Measurements from ENCODE around the gene ZBTB34. TPM values are rescaled to one million over a fixed set of nuclear protein-coding genes. Genes with fewer than 3 reads are reported as not detected.

Gene ZBTB34
- total and polyA plus RNA-seq, 8 donors, result 9.9 to 25.3 (median 23.9) TPM

DNA sequence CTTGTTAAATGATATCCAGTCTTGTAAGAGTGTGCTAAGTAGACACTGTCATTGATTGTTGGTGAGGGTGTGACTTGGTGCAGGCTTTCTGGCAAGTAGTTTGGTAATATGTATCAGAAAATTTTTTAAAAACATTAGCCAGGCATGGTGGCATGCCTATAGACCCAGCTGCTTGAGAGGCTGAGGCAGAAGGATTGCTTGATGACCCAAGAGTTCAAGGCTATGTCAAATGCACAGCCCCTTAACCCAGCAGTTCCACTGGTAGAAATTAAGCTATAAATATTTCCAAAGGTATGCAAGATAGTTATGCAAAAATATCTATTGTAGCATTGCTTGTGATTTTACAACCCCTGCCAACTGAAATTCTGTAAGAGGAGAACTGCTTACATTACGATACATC is 31.4 kb upstream of the ZBTB34 start:
- Histone ChIP-seq H3K27ac (no peak overlapping the region), H3K9me3 (no peaks in the 10 kb centered on the region)

DNA sequence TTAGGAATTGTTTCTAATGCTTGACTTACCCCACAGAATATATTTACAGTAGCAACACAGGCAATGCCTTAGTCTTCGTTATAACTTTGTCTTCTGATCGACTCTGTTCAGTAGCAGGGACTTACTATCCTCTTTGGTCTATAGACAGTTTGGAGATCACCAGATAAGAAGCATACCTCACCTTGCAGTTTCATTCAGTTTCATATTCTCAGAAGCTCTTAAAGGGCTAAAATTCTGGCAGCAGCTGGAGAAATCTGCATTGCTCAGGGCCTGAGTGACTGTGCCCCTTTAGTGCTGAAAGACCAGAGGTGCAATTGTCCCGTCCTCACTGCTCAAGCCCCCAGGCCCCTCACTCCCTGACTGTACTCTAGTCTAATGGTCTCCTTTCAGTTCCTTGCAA is 29.6 kb upstream of the ZBTB34 start:
- no peaks in the 10 kb centered on the region for H3K27me3 ChIP-seq
- no peak overlapping the region for H3K4me3 ChIP-seq
- H3K36me3 ChIP-seq, result peaks cover 0 to 58% of the 10 kb centered on the region in 2 donors
- ATAC-seq, result no peak
- intact Hi-C loops (cut with DNase I), result no loop called here
- no peak for DNase-seq
- H3K4me1 ChIP-seq, result no peaks in the 10 kb centered on the region
- H3K9me3 ChIP-seq, result no peaks in the 10 kb centered on the region
- no peak overlapping the region for H3K27ac ChIP-seq
- TF ChIP-seq, protein P1, sequence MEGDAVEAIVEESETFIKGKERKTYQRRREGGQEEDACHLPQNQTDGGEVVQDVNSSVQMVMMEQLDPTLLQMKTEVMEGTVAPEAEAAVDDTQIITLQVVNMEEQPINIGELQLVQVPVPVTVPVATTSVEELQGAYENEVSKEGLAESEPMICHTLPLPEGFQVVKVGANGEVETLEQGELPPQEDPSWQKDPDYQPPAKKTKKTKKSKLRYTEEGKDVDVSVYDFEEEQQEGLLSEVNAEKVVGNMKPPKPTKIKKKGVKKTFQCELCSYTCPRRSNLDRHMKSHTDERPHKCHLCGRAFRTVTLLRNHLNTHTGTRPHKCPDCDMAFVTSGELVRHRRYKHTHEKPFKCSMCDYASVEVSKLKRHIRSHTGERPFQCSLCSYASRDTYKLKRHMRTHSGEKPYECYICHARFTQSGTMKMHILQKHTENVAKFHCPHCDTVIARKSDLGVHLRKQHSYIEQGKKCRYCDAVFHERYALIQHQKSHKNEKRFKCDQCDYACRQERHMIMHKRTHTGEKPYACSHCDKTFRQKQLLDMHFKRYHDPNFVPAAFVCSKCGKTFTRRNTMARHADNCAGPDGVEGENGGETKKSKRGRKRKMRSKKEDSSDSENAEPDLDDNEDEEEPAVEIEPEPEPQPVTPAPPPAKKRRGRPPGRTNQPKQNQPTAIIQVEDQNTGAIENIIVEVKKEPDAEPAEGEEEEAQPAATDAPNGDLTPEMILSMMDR (IDR thresholded peaks at IDR 0.05), result no peak

More for the DNA sequence above, 31.4 kb upstream of the ZBTB34 start:
- Histone ChIP-seq H3K27me3 (no peaks in the 10 kb centered on the region), H3K4me3 (no peak overlapping the region), H3K36me3 (peaks cover 0 to 59% of the 10 kb centered on the region in 2 donors), H3K4me1 (peaks cover 0 to 3% of the 10 kb centered on the region in 2 donors)
- TF ChIP-seq, protein P1 (IDR thresholded peaks at IDR 0.05), result no peak
- ATAC-seq, result no peak
- intact Hi-C loops (cut with DNase I), result no loop called here
- DNase-seq, result no peak

DNA sequence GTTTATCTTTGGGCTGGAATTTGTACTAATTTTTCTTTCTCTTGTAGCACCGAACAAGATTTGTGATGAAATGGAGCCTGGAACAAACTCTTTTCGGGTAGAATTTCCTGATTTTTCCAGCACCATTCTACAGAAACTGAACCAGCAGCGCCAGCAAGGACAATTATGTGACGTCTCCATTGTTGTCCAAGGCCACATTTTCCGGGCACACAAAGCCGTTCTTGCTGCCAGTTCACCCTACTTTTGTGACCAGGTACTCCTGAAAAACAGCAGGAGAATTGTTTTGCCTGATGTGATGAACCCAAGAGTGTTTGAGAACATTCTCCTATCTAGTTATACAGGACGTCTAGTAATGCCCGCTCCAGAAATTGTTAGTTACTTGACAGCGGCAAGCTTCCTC is 28.0 kb upstream of the ZBTB34 start:
- Histone ChIP-seq H3K27ac (no peak overlapping the region), H3K36me3 (peaks cover 0 to 61% of the 10 kb centered on the region in 2 donors), H3K4me1 (no peaks in the 10 kb centered on the region), H3K27me3 (no peaks in the 10 kb centered on the region), H3K9me3 (no peaks in the 10 kb centered on the region), H3K4me3 (no peak overlapping the region)
- TF ChIP-seq, protein P1 (IDR thresholded peaks at IDR 0.05), result no peak
- intact Hi-C loops (cut with DNase I), result no loop called here
- ATAC-seq (no peak), DNase-seq (no peak)

DNA sequence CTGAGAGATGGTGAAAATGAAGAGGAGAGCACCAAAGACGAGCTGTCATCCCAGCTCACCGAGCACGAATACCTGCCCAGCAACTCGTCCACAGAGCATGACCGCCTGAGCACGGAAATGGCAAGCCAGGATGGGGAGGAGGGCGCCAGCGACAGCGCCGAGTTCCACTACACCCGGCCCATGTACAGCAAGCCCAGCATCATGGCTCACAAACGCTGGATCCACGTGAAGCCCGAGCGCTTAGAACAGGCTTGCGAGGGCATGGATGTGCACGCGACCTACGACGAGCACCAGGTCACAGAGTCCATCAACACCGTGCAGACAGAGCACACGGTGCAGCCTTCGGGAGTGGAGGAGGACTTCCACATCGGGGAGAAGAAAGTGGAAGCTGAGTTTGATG is 27.4 kb upstream of the ZBTB34 start:
- no peak for DNase-seq
- peaks cover 0 to 58% of the 10 kb centered on the region in 2 donors for H3K36me3 ChIP-seq
- no peak overlapping the region for H3K4me3 ChIP-seq
- ATAC-seq, result no peak
- no peaks in the 10 kb centered on the region for H3K9me3 ChIP-seq
- H3K4me1 ChIP-seq, result no peaks in the 10 kb centered on the region
- intact Hi-C loops (cut with DNase I), result no loop called here
- no peaks in the 10 kb centered on the region for H3K27me3 ChIP-seq
- no peak overlapping the region for H3K27ac ChIP-seq
- TF ChIP-seq, protein P1 (IDR thresholded peaks at IDR 0.05), result no peak

DNA sequence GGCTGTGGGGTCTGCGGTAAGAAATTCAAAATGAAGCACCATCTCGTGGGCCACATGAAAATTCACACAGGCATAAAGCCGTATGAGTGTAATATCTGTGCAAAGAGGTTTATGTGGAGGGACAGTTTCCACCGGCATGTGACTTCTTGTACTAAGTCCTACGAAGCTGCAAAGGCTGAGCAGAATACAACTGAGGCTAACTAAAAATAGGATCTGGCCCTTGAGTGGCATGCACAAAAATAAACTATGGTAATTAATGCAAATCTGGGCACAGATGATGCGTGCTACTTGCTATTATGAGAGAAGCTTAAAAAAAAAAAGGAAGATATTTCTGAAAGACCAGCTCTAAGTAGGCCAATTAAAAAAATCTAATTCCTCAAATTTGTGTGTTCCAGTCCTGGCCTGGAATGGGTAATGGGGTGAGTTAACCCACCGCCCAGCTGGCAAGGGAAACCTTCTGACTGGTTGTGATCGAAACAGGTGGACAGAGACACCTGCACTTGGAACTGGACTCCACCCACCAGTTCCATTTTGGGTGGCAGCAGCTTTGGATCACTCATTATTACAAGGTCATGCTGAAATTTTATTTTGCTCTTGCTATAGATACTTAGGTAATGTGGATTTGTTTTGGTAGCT is 26.6 kb upstream of the ZBTB34 start:
- intact Hi-C loops (cut with DNase I), result no loop called here
- ATAC-seq (no peak), DNase-seq (no peak)
- Histone ChIP-seq H3K27me3 (no peaks in the 10 kb centered on the region), H3K36me3 (peaks cover 0 to 64% of the 10 kb centered on the region in 2 donors), H3K27ac (no peak overlapping the region), H3K4me3 (no peak overlapping the region), H3K4me1 (no peaks in the 10 kb centered on the region), H3K9me3 (no peaks in the 10 kb centered on the region)
- TF ChIP-seq, protein P1 (IDR thresholded peaks at IDR 0.05), result no peak

All from left lung (tissue), 10 donors.